Trophoblast cell (in vitro differentiated cells and primary cell): ENCODE results near the gene DENND1A.

Experiments used
- DNase-seq, 2 donors: peaks; one replicate each; pipeline ENCODE4 v3.0.0-alpha.2; 2016
- H2AFZ ChIP-seq: 2 replicates; pipeline ENCODE4 v1.6.1; 2013; ENCODE audit warnings: low read length, moderate library complexity, mild to moderate bottlenecking; ENCODE audit not compliant: insufficient read depth, poor library complexity
- H2AK5ac ChIP-seq: 2 replicates; pipeline ENCODE4 v1.6.1; 2013; ENCODE audit warnings: mild to moderate bottlenecking, low read length
- H2BK120ac ChIP-seq: 2 replicates; pipeline ENCODE4 v1.6.1; 2013; ENCODE audit warnings: low read length, mild to moderate bottlenecking, moderate library complexity; ENCODE audit not compliant: insufficient read depth, poor library complexity
- H2BK12ac ChIP-seq: 2 replicates; pipeline ENCODE4 v1.6.1; 2013; ENCODE audit warnings: mild to moderate bottlenecking, low read length, moderate library complexity
- H2BK5ac ChIP-seq: 2 replicates; pipeline ENCODE4 v1.6.1; 2013; ENCODE audit warnings: low read length, low read depth, moderate library complexity, mild to moderate bottlenecking; ENCODE audit not compliant: poor library complexity
- H3K14ac ChIP-seq: 2 replicates; pipeline ENCODE4 v1.6.1; 2013; ENCODE audit warnings: mild to moderate bottlenecking, low read length
- H3K18ac ChIP-seq: 2 replicates; pipeline ENCODE4 v1.6.1; 2013; ENCODE audit warnings: mild to moderate bottlenecking, low read length
- H3K23ac ChIP-seq: 2 replicates; pipeline ENCODE4 v1.6.1; 2013; ENCODE audit warnings: low read length
- H3K27ac ChIP-seq: 2 replicates; pipeline ENCODE4 v1.5.1; 2013; ENCODE audit warnings: low read depth, mild to moderate bottlenecking, inconsistent platforms, low read length, moderate library complexity
- H3K27me3 ChIP-seq: 2 replicates; pipeline ENCODE4 v1.6.1; 2013; ENCODE audit warnings: inconsistent platforms, mild to moderate bottlenecking, low read length, moderate library complexity; ENCODE audit not compliant: insufficient read depth
- H3K36me3 ChIP-seq, 2 experiments: 1 replicate in 1 of 2; 2 replicates in 1 of 2; pipeline ENCODE4 v1.6.1; 2013; ENCODE audit warnings: low read length in 2 of 2, mild to moderate bottlenecking in 2 of 2, moderate library complexity in 1 of 2; ENCODE audit not compliant: insufficient read depth in 2 of 2, control insufficient read depth in 1 of 2
- H3K4ac ChIP-seq: 2 replicates; pipeline ENCODE4 v1.6.1; 2013; ENCODE audit warnings: low read depth, mild to moderate bottlenecking, low read length, moderate library complexity
- H3K4me1 ChIP-seq, 2 experiments: 1 replicate in 1 of 2; 2 replicates in 1 of 2; pipeline ENCODE4 v1.6.1; 2013; ENCODE audit warnings: low read length in 2 of 2, mild to moderate bottlenecking in 2 of 2, moderate library complexity in 1 of 2; ENCODE audit not compliant: insufficient read depth in 2 of 2, control insufficient read depth in 1 of 2
- H3K4me2 ChIP-seq: 2 replicates; pipeline ENCODE4 v1.6.1; 2013; ENCODE audit warnings: inconsistent platforms, mild to moderate bottlenecking, low read length, moderate library complexity
- H3K4me3 ChIP-seq: 2 replicates; pipeline ENCODE4 v1.5.1; 2013; ENCODE audit warnings: mild to moderate bottlenecking, low read depth, low read length, inconsistent platforms
- H3K79me1 ChIP-seq: one replicate; pipeline ENCODE4 v1.6.1; 2013; ENCODE audit warnings: low read length
- H3K79me2 ChIP-seq: 2 replicates; pipeline ENCODE4 v1.6.1; 2013; ENCODE audit warnings: low read length, mild to moderate bottlenecking; ENCODE audit not compliant: control insufficient read depth, insufficient read depth, poor library complexity
- H3K9ac ChIP-seq: 2 replicates; pipeline ENCODE4 v1.6.1; 2013; ENCODE audit warnings: mild to moderate bottlenecking, low read length
- H3K9me3 ChIP-seq: 2 replicates; pipeline ENCODE4 v1.6.1; 2013; ENCODE audit warnings: low read depth, mild to moderate bottlenecking, control low read depth, inconsistent platforms, low read length; ENCODE audit not compliant: insufficient read depth
- H4K12ac ChIP-seq: 2 replicates; pipeline ENCODE4 v1.6.1; 2013; ENCODE audit warnings: low read depth, mild to moderate bottlenecking, low read length, moderate library complexity
- H4K8ac ChIP-seq: 2 replicates; pipeline ENCODE4 v1.6.1; 2013; ENCODE audit warnings: low read depth, mild to moderate bottlenecking, low read length, moderate library complexity
- H4K91ac ChIP-seq: one replicate; pipeline ENCODE4 v1.6.1; 2013; ENCODE audit warnings: low read depth, mild to moderate bottlenecking, low read length, moderate library complexity
- WGBS: extraction: QIAGEN DNeasy Blood & Tissue Kit; methylation state at CpG from one replicate; pipeline ENCODE4 v1.1.7; 2013; ENCODE audit warnings: missing lambda C conversion rate; ENCODE audit not compliant: insufficient read length, insufficient coverage; ENCODE audit errors: extremely low coverage; 5-methylcytosine and 5-hydroxymethylcytosine counted together

The DENND1A gene

GRCh38 chr9:123447934-123448646 is 481.8 kb downstream of the DENND1A start:
- Histone ChIP-seq H4K12ac (no peak overlapping the region), H3K9ac (no peak overlapping the region), H3K36me3 (peaks cover 0 to 5% of the 10 kb centered on the region in 2 experiments), H3K27ac (no peak overlapping the region), H4K91ac (no peak overlapping the region), H3K9me3 (no peaks in the 10 kb centered on the region), H3K4ac (no peak overlapping the region), H2AFZ (no peak overlapping the region), H3K4me3 (no peak overlapping the region), H3K23ac (no peak overlapping the region), H3K18ac (no peak overlapping the region), H3K27me3 (no peaks in the 10 kb centered on the region), H3K4me1 (peaks cover 0 to 4% of the 10 kb centered on the region in 2 experiments), H3K14ac (no peak overlapping the region), H3K79me1 (no peaks in the 10 kb centered on the region), H2BK12ac (no peak overlapping the region), H2BK120ac (no peak overlapping the region), H3K4me2 (no peak overlapping the region), H3K79me2 (no peaks in the 10 kb centered on the region), H4K8ac (no peak overlapping the region), H2AK5ac (no peak overlapping the region), H2BK5ac (no peak overlapping the region)
- WGBS: no CpG with 5 or more reads among the region's 9 CpGs
- DNase-seq: no peak

GRCh38 chr9:123445981-123446610 is 483.8 kb downstream of the DENND1A start:
- no peaks in the 10 kb centered on the region for H3K79me1 ChIP-seq
- no peaks in the 10 kb centered on the region for H3K27me3 ChIP-seq
- no peak overlapping the region for H4K91ac ChIP-seq
- WGBS: no CpG with 5 or more reads among the region's 10 CpGs
- no peak overlapping the region for H3K18ac ChIP-seq
- H2BK5ac ChIP-seq: no peak overlapping the region
- H2BK120ac ChIP-seq: no peak overlapping the region
- H3K4me1 ChIP-seq: peaks cover 0 to 4% of the 10 kb centered on the region in 2 experiments
- no peak overlapping the region for H3K9ac ChIP-seq
- H2AFZ ChIP-seq: no peak overlapping the region
- H2AK5ac ChIP-seq: no peak overlapping the region
- no peak overlapping the region for H3K4ac ChIP-seq
- no peak overlapping the region for H3K4me3 ChIP-seq
- H3K23ac ChIP-seq: no peak overlapping the region
- H3K14ac ChIP-seq: no peak overlapping the region
- no peak overlapping the region for H4K8ac ChIP-seq
- no peak overlapping the region for H3K4me2 ChIP-seq
- no peaks in the 10 kb centered on the region for H3K36me3 ChIP-seq
- no peak overlapping the region for H3K27ac ChIP-seq
- H3K79me2 ChIP-seq: no peaks in the 10 kb centered on the region
- H3K9me3 ChIP-seq: no peaks in the 10 kb centered on the region
- H4K12ac ChIP-seq: no peak overlapping the region
- H2BK12ac ChIP-seq: no peak overlapping the region
- DNase-seq: peak; percentile 94 to 96

GRCh38 chr9:123445116-123445515 is 484.8 kb downstream of the DENND1A start:
- DNase-seq: peak; percentile 98 to 99
- Histone ChIP-seq H3K23ac (no peak overlapping the region), H4K8ac (no peak overlapping the region), H2BK120ac (no peak overlapping the region), H3K4me1 (peaks cover 0 to 4% of the 10 kb centered on the region in 2 experiments), H2BK5ac (no peak overlapping the region), H3K9me3 (no peaks in the 10 kb centered on the region), H3K36me3 (peaks cover 0 to 4% of the 10 kb centered on the region in 2 experiments), H2AFZ (no peak overlapping the region), H3K27me3 (no peaks in the 10 kb centered on the region), H3K18ac (no peak overlapping the region), H3K79me1 (no peaks in the 10 kb centered on the region), H3K4ac (no peak overlapping the region), H2AK5ac (no peak overlapping the region), H4K12ac (no peak overlapping the region), H3K9ac (no peak overlapping the region), H3K27ac (no peak overlapping the region), H2BK12ac (no peak overlapping the region), H3K4me3 (no peak overlapping the region), H4K91ac (no peak overlapping the region), H3K14ac (no peak overlapping the region), H3K4me2 (no peak overlapping the region), H3K79me2 (no peaks in the 10 kb centered on the region)
- WGBS: no CpG with 5 or more reads among the region's 7 CpGs

DNA sequence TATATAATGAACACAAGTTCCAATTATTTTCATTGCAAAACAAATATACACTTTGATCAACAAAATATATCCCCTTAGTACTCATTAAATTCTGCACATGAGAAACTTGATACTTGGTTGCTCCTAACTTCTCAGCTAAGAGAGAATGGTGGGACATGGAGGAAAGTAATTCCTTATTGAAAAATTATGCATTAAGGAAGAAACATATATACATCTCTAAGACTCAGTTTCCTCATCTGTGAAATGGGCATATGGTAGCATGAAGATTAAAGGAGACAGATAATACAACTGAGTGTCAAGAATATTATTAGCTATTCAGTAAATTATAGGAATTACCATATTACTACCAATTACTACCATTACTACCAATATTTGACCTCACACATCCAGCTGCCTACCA is 488.2 kb downstream of the DENND1A start:
- H3K27ac ChIP-seq: no peak overlapping the region

More for the DNA sequence above, 488.2 kb downstream of the DENND1A start:
- no peak overlapping the region for H2BK120ac ChIP-seq
- H3K79me1 ChIP-seq: no peaks in the 10 kb centered on the region
- H2AFZ ChIP-seq: no peak overlapping the region
- H3K9ac ChIP-seq: no peak overlapping the region
- no peak for DNase-seq
- no peak overlapping the region for H2BK12ac ChIP-seq
- no peaks in the 10 kb centered on the region for H3K27me3 ChIP-seq
- no peak overlapping the region for H2BK5ac ChIP-seq
- no peak overlapping the region for H3K4me3 ChIP-seq
- H4K91ac ChIP-seq: no peak overlapping the region
- peaks cover 0 to 4% of the 10 kb centered on the region in 2 experiments for H3K36me3 ChIP-seq
- peaks cover 0 to 4% of the 10 kb centered on the region in 2 experiments for H3K4me1 ChIP-seq
- H3K14ac ChIP-seq: no peak overlapping the region
- H4K12ac ChIP-seq: no peak overlapping the region
- no peaks in the 10 kb centered on the region for H3K79me2 ChIP-seq
- H3K4ac ChIP-seq: no peak overlapping the region
- H3K4me2 ChIP-seq: no peak overlapping the region
- H3K18ac ChIP-seq: no peak overlapping the region
- no peaks in the 10 kb centered on the region for H3K9me3 ChIP-seq
- no peak overlapping the region for H3K23ac ChIP-seq
- no peak overlapping the region for H4K8ac ChIP-seq
- H2AK5ac ChIP-seq: no peak overlapping the region
